SK-N-MC (cell line): ENCODE data around the gene SLC35A2.

Experiments used
- EZH2 ChIP-seq: fragments of 200-600 bp; sonication (generic); IDR thresholded peaks from one replicate; pipeline ENCODE4 v1.6.1; 2017; ENCODE audit warnings: antibody characterized with exemption
- POLR2AphosphoS5 ChIP-seq: IDR thresholded peaks from 2 replicates; pipeline ENCODE4 v1.6.1; 2012; ENCODE audit warnings: mild to moderate bottlenecking, low read depth, low read length, borderline replicate concordance

GRCh38 chrX:48942895-48943294 lies 31.4 kb upstream of the SLC35A2 start:
- TF ChIP-seq EZH2, result no peak
- TF ChIP-seq POLR2AphosphoS5, result no peak
